Upper lobe of right lung (tissue), 1 donor: ENCODE measurements around the gene PEX11B. TPM values are rescaled to one million over a fixed set of nuclear protein-coding genes. Genes with fewer than 3 reads are reported as not detected.

ENCODE experiments used
- ATAC-seq: fragments of 200-7000 bp; cut with Tn5 transposase; one replicate; pipeline ENCODE4 v1.9.1; 2020; ENCODE audit warnings: mild to moderate bottlenecking, moderate library complexity
- DNase-seq: peaks from one replicate; pipeline ENCODE4 v3.0.0-alpha.2; 2020
- H3K27ac ChIP-seq: fragments of 200-600 bp; one replicate; pipeline ENCODE4 v1.8.0; 2022
- H3K27me3 ChIP-seq: fragments of 200-600 bp; one replicate; pipeline ENCODE4 v1.8.0; 2022; ENCODE audit warnings: mild to moderate bottlenecking
- H3K36me3 ChIP-seq: fragments of 200-600 bp; one replicate; pipeline ENCODE4 v1.8.0; 2022
- H3K4me1 ChIP-seq: fragments of 200-600 bp; one replicate; pipeline ENCODE4 v1.8.0; 2022
- H3K4me3 ChIP-seq: fragments of 200-600 bp; one replicate; pipeline ENCODE4 v1.8.0; 2022; ENCODE audit warnings: mild to moderate bottlenecking
- H3K9me3 ChIP-seq: fragments of 200-600 bp; one replicate; pipeline ENCODE4 v1.8.0; 2022
- CTCF ChIP-seq: fragments of 200-600 bp; IDR thresholded peaks from one replicate; pipeline ENCODE4 v1.8.0; 2022; ENCODE audit warnings: antibody characterized with exemption
- intact Hi-C: fragments of 100-400 bp; cut with DNase I; formaldehyde crosslinking; loops from one replicate; pipeline ENCODE4 v1.11.0; 2022
- total RNA-seq: library from RNA; stranded (reverse); fragmentation: NEBNext Ultra II Directional; extraction: Animal tissue kit (Norgen Biotek cat#: 25700); gene quantifications from one replicate; pipeline ENCODE4 v1.2.1, GENCODE V29; 2021
- donor health status: DM: no; HTN: yes; CAD: no; lungs with severe emphysema.

PEX11B gene
- total RNA-seq, 1 donor from 2014 or later = 31.0 TPM

- DNase-seq (no peak), ATAC-seq (no peak)
- peak overlapping the region; percentile 89 for H3K27ac ChIP-seq
- no peaks in the 10 kb centered on the region for H3K9me3 ChIP-seq
- H3K27me3 ChIP-seq = no peaks in the 10 kb centered on the region
- H3K36me3 ChIP-seq = no peaks in the 10 kb centered on the region
- intact Hi-C loops = no loop called here
- TF ChIP-seq CTCF = no peak
- H3K4me1 ChIP-seq = peaks cover 54% of the 10 kb centered on the region
- peak overlapping the region; percentile 79 for H3K4me3 ChIP-seq
Measured at GRCh38 chr1:145956781-145957442, 38.4 kb upstream of the PEX11B start.

- Histone ChIP-seq H3K4me3 (peak overlapping the region; percentile 79), H3K27me3 (no peaks in the 10 kb centered on the region), H3K9me3 (no peaks in the 10 kb centered on the region), H3K4me1 (peaks cover 54% of the 10 kb centered on the region), H3K36me3 (peaks cover 4% of the 10 kb centered on the region), H3K27ac (no peak overlapping the region)
- no peak for TF ChIP-seq CTCF
- DNase-seq (no peak), ATAC-seq (no peak)
- intact Hi-C loops = no loop called here
Measured at GRCh38 chr1:145956361-145956760, 37.8 kb upstream of the PEX11B start.

GRCh38 chr1:145955436-145955835 is 36.9 kb upstream of the PEX11B start:
- H3K4me3 ChIP-seq = peak overlapping the region; percentile 79
- H3K36me3 ChIP-seq = peaks cover 7% of the 10 kb centered on the region
- ATAC-seq (no peak), DNase-seq (no peak)
- intact Hi-C loops = no loop called here
- no peak overlapping the region for H3K27ac ChIP-seq
- H3K27me3 ChIP-seq = no peaks in the 10 kb centered on the region
- TF ChIP-seq CTCF = no peak
- H3K4me1 ChIP-seq = peaks cover 52% of the 10 kb centered on the region
- H3K9me3 ChIP-seq = no peaks in the 10 kb centered on the region

GRCh38 chr1:145953861-145954260 is 35.3 kb upstream of the PEX11B start:
- Histone ChIP-seq H3K27ac (no peak overlapping the region), H3K4me1 (peaks cover 44% of the 10 kb centered on the region), H3K36me3 (peaks cover 7% of the 10 kb centered on the region), H3K27me3 (no peaks in the 10 kb centered on the region), H3K9me3 (no peaks in the 10 kb centered on the region), H3K4me3 (no peak overlapping the region)
- intact Hi-C loops = no loop called here
- TF ChIP-seq CTCF = no peak
- DNase-seq = no peak
- no peak for ATAC-seq

- Histone ChIP-seq H3K27ac (no peak overlapping the region), H3K27me3 (no peaks in the 10 kb centered on the region), H3K9me3 (no peaks in the 10 kb centered on the region), H3K4me1 (peaks cover 39% of the 10 kb centered on the region), H3K36me3 (peaks cover 7% of the 10 kb centered on the region), H3K4me3 (no peak overlapping the region)
- TF ChIP-seq CTCF = no peak
- intact Hi-C loops = no loop called here
- DNase-seq = no peak
- no peak for ATAC-seq
Measured at GRCh38 chr1:145952903-145953302, 34.4 kb upstream of the PEX11B start.

- Histone ChIP-seq H3K9me3 (no peaks in the 10 kb centered on the region), H3K4me3 (no peak overlapping the region), H3K36me3 (peaks cover 13% of the 10 kb centered on the region), H3K27ac (no peak overlapping the region), H3K27me3 (no peaks in the 10 kb centered on the region), H3K4me1 (peaks cover 36% of the 10 kb centered on the region)
- no peak for TF ChIP-seq CTCF
- ATAC-seq (no peak), DNase-seq (no peak)
- intact Hi-C loops = no loop called here
Measured at GRCh38 chr1:145951526-145951925, 33.0 kb upstream of the PEX11B start.
